Daoy (cell line): ENCODE measurements around the gene SRPRB. TPM values are rescaled to one million over a fixed set of nuclear protein-coding genes. Genes with fewer than 3 reads are reported as not detected.
"Not testable (repeated sequence)": the region's sequence is repeated elsewhere in the genome, so short reads cannot be mapped to it uniquely, and the experiment has no call there.

ENCODE experiments used
- DNase-seq: peaks from one replicate; pipeline ENCODE4 v3.0.0-alpha.2; 2015; ENCODE audit warnings: low read depth
- total RNA-seq: library from RNA; depleted of rRNA; stranded (reverse); fragments of >200 nt; shearing (Covaris generic); gene quantifications from 2 replicates; pipeline ENCODE4 v1.2.3, GENCODE V29; 2014

Gene SRPRB
- total RNA-seq, 1 experiment from 2014 or later: 117 TPM

GRCh38 chr3:133777807-133778568, 27.6 kb upstream of the SRPRB start:
- no peak for DNase-seq

GRCh38 chr3:133779626-133780203, 25.9 kb upstream of the SRPRB start:
- no peak for DNase-seq

- not testable (repeated sequence) for DNase-seq
These were observed 24.9 kb upstream of the SRPRB start for GRCh38 chr3:133780756-133781155.

- no peak for DNase-seq
These were observed 24.0 kb upstream of the SRPRB start for GRCh38 chr3:133781570-133781969.

GRCh38 chr3:133782454-133782853, 23.2 kb upstream of the SRPRB start:
- no peak for DNase-seq

GRCh38 chr3:133783762-133784161, 21.9 kb upstream of the SRPRB start:
- no peak for DNase-seq

GRCh38 chr3:133788024-133788423, 17.6 kb upstream of the SRPRB start:
- no peak for DNase-seq

- no peak for DNase-seq
These were observed 13.3 kb upstream of the SRPRB start for GRCh38 chr3:133792171-133792763.

GRCh38 chr3:133797396-133798105, 8.1 kb upstream of the SRPRB start:
- no peak for DNase-seq

GRCh38 chr3:133799794-133800585, 5.6 kb upstream of the SRPRB start:
- DNase-seq: no peak

- no peak for DNase-seq
These were observed 2.1 kb upstream of the SRPRB start for GRCh38 chr3:133803469-133803868.

- DNase-seq: no peak
These were observed 719 bp upstream of the SRPRB start for GRCh38 chr3:133804896-133805295.

GRCh38 chr3:133805384-133805701, 272 bp upstream of the SRPRB start:
- no peak for DNase-seq

- DNase-seq: no peak
These were observed 7.3 kb downstream of the SRPRB start for GRCh38 chr3:133812872-133813271.

GRCh38 chr3:133815386-133815785, 9.8 kb downstream of the SRPRB start:
- no peak for DNase-seq

- no peak for DNase-seq
These were observed 14.5 kb downstream of the SRPRB start for GRCh38 chr3:133820129-133820528.

- no peak for DNase-seq
These were observed 15.5 kb downstream of the SRPRB start for GRCh38 chr3:133820889-133821675.

GRCh38 chr3:133821767-133822638, 16.4 kb downstream of the SRPRB start:
- peak; percentile 91 for DNase-seq

- no peak for DNase-seq
These were observed 19.4 kb downstream of the SRPRB start for GRCh38 chr3:133824961-133825485.
